HG03432 (cell line): ENCODE measurements around the gene ANO3.
"Not testable (repeated sequence)": the region's sequence is repeated elsewhere in the genome, so short reads cannot be mapped to it uniquely, and the experiment has no call there.

Experiments used
- ATAC-seq: cut with Tn5 transposase; IDR thresholded peaks from one replicate; pipeline ENCODE4 v1.9.1; 2021; ENCODE audit warnings: mild to moderate bottlenecking, moderate library complexity; ENCODE audit not compliant: unreplicated experiment

The ANO3 gene

GRCh38 chr11:26618441-26618840, 286.5 kb downstream of the ANO3 start:
- no peak for ATAC-seq

- no peak for ATAC-seq
Observed at GRCh38 chr11:26620282-26621045, 288.5 kb downstream of the ANO3 start.

GRCh38 chr11:26621132-26621531, 289.2 kb downstream of the ANO3 start:
- ATAC-seq = no peak

- ATAC-seq = no peak
Observed at GRCh38 chr11:26622181-26622580, 290.3 kb downstream of the ANO3 start.

GRCh38 chr11:26623076-26623659, 291.2 kb downstream of the ANO3 start:
- ATAC-seq = peak; percentile 86

GRCh38 chr11:26626346-26626745, 294.4 kb downstream of the ANO3 start:
- no peak for ATAC-seq

- peak; percentile 86 for ATAC-seq
Observed at GRCh38 chr11:26632691-26633159, 300.8 kb downstream of the ANO3 start.

GRCh38 chr11:26643314-26643713, 311.4 kb downstream of the ANO3 start:
- ATAC-seq = not testable (repeated sequence)

GRCh38 chr11:26649884-26650283, 318.0 kb downstream of the ANO3 start:
- peak; percentile 92 for ATAC-seq

GRCh38 chr11:26651916-26652315, 320.0 kb downstream of the ANO3 start:
- no peak for ATAC-seq

GRCh38 chr11:26655287-26655686, 323.4 kb downstream of the ANO3 start:
- ATAC-seq = no peak

- no peak for ATAC-seq
Observed at GRCh38 chr11:26662916-26663315, 331.0 kb downstream of the ANO3 start.

- no peak for ATAC-seq
Observed at GRCh38 chr11:26665036-26665435, 333.1 kb downstream of the ANO3 start.

- ATAC-seq = no peak
Observed at GRCh38 chr11:26665946-26666345, 334.0 kb downstream of the ANO3 start.

- no peak for ATAC-seq
Observed at GRCh38 chr11:26675233-26675928, 343.5 kb downstream of the ANO3 start.

- no peak for ATAC-seq
Observed at GRCh38 chr11:26676641-26677040, 344.7 kb downstream of the ANO3 start.

- no peak for ATAC-seq
Observed at GRCh38 chr11:26677566-26677965, 345.6 kb downstream of the ANO3 start.

- no peak for ATAC-seq
Observed at GRCh38 chr11:26687351-26687750, 355.4 kb downstream of the ANO3 start.

- ATAC-seq = no peak
Observed at GRCh38 chr11:26688701-26689100, 356.8 kb downstream of the ANO3 start.

- no peak for ATAC-seq
Observed at GRCh38 chr11:26696330-26696729, 364.4 kb downstream of the ANO3 start.

- no peak for ATAC-seq
Observed at GRCh38 chr11:26698224-26698623, 366.3 kb downstream of the ANO3 start.
